HG03025 (cell line): ENCODE results near the gene CLASP2.
"Not testable (repeated sequence)": the region's sequence is repeated elsewhere in the genome, so short reads cannot be mapped to it uniquely, and the experiment has no call there.

Experiments
- ATAC-seq: cut with Tn5 transposase; IDR thresholded peaks from one replicate; pipeline ENCODE4 v1.9.1; 2021; ENCODE audit warnings: mild to moderate bottlenecking, moderate library complexity; ENCODE audit not compliant: unreplicated experiment, low FRiP score

Gene CLASP2

GRCh38 chr3:33717866-33718594, at the start of gene CLASP2:
Gene CLASP2 (minus strand): TSS chr3:33718254. CDS start chr3:33718002, 252 bp downstream.
- ATAC-seq = peak; percentile 94

- no peak for ATAC-seq
These were observed 40.8 kb upstream of the CLASP2 start for GRCh38 chr3:33758864-33759263.

DNA sequence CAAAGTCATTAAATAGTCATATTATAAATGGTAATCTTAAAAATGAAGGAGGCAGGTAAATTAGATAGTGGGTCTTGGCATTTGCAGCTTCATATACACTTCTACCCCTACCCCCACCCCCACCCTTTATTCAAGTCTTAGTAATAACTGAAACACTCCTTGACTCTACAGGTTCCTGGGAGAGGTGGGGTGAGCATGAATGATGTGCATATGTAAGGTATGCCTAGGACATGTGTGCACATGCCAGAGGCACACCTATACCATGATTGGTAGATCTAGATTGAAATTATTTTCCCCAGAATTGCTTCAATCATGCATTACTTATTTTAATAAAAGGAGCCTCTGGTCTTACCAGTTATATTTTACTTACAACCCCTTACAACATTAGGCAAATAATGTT, 40.2 kb upstream of the CLASP2 start:
- no peak for ATAC-seq

DNA sequence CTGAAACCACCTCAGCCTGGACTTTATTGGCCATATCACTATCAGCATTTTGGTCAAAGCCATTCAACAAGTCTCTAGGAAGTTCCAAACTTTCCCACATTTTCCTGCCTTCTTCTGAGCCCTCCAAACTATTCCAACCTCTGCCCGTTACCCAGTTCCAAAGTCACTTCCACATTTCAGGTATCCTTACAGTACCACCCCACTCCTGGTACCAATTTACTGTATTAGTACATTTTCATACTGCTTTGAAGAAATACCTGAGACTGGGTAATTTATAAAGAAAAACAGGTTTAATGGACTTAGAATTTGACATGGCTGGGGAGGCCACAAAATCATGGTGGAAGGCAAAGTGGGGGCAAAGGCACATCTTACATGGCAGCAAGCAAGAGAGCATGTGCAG, 36.3 kb upstream of the CLASP2 start:
- ATAC-seq = not testable (repeated sequence)

- no peak for ATAC-seq
These were observed 33.3 kb upstream of the CLASP2 start for GRCh38 chr3:33751336-33751735.

DNA sequence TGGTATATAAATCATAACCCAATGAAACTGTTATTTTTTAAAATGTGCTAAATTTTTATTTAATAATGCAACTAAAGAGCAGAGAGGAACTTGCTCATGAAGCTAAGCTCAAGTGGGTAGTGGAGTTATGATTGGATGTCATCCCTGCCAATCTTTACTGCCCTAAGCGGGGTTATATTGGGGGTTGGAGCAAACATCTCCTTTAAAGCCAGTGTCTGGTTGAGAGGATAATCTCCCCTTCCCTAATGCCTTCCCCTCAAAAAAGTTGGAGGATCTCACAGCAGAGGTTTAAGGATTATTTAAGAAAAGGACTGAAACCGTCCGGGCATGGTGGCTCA, 32.1 kb upstream of the CLASP2 start:
- ATAC-seq = no peak

DNA sequence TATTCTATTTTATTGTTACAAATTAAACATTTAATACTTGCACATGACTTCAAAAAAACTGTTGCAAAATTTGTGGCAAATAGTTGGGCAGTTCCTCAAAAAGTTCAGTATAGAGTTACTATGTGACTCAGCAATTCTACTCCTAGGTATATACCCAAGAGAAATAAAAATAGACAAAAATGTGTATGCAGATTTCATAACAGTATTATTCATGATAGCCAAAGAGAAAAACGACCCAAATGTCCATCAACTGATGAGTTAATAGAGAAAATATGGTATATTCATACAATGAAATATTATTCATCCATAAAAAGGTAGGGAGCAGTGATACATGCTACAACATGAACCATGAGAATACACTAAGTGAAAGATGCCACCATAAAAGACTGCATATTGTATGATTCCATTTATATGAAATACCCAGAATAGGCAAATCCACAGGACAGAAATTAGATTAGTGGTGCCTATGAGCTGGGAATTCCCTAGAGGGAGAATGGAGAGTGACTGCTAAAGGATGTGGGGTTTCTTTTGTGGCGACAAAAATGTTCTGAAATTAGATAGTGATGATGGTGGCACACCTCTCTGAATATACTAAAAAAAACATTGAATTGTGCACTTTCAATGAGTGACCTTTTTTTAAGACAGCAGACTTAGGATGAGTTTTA, 31.6 kb upstream of the CLASP2 start:
- no peak for ATAC-seq

DNA sequence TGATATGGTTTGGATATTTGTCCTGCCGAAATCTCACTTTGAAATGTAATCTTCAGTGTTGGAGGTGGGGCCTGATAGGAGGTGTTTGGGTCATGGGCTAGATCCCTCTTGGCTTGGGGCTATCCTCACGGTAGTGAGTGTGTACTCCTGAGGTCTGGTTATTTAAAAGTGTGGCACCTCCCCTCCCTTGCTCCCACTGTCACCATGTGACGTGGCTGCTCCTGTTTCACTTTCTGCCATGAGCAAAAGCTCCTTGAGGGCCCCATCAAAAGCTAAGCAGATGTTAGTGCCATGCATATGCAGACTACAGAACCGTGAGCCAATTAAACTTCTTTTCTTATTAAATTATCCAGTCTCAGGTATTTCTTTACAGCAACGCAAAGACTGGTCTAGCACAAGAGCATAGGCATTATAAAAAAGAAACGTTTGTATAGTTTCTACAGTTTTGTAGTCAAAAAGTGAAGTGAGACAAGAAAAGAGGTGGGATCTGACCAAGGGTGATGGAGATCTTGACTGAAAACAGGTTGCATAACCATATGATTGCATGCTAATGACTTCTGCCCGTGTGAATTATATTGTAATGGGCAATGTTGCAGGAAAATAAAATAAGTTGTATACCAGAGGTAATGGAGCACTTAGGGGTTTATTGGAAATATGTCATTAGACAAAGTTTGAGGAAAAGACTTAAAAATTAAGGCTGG, 28.5 kb upstream of the CLASP2 start:
- ATAC-seq = peak; percentile 55

DNA sequence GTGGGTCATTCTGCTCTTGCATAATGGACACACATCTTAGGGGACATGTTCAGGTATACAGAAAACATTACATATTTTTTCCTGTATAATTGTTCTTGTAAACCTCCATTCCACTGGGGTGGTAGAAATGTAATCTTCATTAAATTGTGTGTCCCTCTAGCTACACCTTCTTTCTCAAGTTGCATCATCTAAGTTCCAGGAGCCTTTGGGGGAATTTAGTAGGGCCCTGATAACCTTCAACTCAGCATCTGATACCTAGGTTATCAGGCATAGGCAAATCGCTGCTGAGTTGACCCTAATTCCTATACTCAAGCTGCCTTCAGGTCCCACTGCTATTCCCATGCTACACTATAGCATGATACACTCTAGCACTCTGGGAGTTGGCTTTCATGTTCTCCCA, 19.1 kb upstream of the CLASP2 start:
- no peak for ATAC-seq

DNA sequence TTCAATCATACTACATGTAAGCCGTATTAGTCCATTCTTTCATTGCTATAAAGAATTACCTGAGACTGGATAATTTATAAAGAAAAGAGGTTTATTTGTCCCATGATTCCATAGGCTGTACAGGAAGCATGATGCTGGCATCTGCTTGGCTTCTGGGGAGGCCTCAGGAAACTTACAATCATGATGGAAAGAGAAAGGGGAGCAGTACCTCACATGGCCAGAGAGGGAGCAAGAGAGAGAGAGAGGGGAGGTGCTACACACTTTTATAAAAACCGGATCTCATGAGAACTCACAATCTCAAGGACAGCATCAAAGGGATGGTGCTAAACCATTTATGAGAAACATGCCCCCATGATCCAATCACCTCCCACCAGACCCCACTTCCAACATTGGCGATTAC, 14.3 kb upstream of the CLASP2 start:
- ATAC-seq = no peak

DNA sequence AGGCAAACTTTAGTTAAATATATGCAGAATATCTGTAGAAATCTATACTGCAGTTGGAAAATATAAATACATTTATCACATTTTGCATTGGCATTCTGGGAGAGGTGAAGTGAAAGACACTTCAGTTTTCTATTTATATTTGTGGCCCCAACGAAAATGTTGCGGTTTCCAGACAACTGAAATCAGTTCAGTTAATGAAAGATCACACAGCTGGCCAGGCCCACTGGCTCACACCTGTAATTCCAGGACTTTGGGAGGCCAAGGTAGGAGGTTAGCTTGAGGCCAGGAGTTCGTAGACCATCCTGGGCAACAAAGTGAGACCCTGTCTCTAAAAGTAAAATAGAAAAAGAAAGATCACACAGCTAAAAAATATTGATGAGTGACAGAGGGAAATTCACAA, 11.9 kb upstream of the CLASP2 start:
- no peak for ATAC-seq

- ATAC-seq = no peak
These were observed 6.2 kb upstream of the CLASP2 start for GRCh38 chr3:33724256-33724655.

GRCh38 chr3:33722626-33723370, 4.7 kb upstream of the CLASP2 start:
- no peak for ATAC-seq

DNA sequence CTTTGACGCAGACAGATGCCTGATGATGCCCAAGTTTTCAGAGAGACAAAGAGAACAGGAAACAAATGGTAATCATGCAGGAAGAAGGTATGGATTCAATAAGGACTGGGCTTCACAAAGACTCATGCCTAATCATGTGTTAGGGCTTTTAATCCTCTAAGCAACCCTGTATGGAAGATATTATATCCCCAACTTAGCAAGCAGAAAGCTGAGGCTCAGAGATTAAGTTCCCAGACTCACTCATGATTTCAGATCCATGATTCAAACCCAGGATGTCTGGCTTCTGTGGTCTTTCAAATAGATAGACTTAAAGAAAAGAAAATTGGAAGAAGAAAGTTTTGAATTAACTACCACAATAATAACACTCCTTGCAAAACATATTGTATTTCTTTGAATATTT, 4.1 kb upstream of the CLASP2 start:
- no peak for ATAC-seq

GRCh38 chr3:33718595-33718907, 497 bp upstream of the CLASP2 start:
- peak; percentile 3 for ATAC-seq

DNA sequence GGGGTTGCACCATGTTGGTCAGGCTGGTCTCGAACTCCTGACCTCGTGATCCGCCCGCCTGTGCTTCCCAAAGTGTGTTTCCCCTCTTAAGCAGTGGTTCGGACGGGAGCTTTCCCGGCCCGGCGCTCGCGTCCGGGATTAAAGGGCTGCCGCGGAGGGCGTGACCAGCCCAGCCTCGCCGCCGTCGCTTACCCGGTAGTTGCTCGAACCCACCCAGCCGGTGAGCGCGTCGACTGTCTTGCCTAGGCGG, 513 bp downstream of the CLASP2 start:
- peak; percentile 66 for ATAC-seq

DNA sequence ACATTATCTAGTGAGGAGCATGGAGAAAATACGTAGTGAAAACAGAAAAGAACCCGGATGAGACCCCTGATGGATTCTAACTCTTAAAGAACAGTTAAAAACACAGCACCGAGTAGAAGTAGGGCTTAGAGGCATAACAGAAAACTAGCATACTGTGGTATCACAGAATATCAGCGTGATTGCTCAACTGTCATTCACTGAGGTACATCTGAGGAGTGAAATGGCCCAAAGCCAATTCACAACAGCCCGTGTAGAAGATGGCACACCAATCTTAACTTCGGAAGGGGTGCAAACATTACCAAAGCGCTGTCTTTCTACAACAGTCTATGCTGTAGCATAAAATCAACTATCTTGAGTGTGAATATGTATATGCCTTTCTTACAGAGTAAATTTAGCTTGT, 1.8 kb downstream of the CLASP2 start:
- no peak for ATAC-seq

- no peak for ATAC-seq
These were observed 7.0 kb downstream of the CLASP2 start for GRCh38 chr3:33711100-33711499.

DNA sequence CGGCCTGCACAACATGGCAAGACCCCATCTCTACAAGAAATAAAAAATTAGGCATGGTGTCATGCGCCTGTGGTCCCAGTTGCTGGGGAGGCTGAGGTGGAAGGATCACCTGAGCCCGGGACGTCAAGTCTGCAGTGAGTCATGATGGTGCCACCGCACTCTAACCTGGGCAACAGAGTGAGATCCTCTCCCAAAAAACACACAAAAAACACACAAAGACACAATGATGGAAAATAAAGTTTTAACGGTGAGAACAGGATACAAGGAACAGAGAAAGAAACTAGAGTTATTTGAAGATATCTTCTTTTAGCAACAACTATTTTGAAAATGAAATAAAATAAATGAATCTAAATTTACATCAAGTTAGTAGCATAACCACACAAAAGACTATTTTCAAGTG, 12.0 kb downstream of the CLASP2 start:
- ATAC-seq = no peak

- no peak for ATAC-seq
These were observed 13.2 kb downstream of the CLASP2 start for GRCh38 chr3:33704891-33705290.

- no peak for ATAC-seq
These were observed 18.8 kb downstream of the CLASP2 start for GRCh38 chr3:33699275-33699674.

- ATAC-seq = no peak
These were observed 23.1 kb downstream of the CLASP2 start for GRCh38 chr3:33694944-33695343.
